GM21529 (cell line): ENCODE measurements around the gene EHD3.

Source experiments
- ATAC-seq: cut with Tn5 transposase; IDR thresholded peaks from one replicate; pipeline ENCODE4 v1.9.1; 2021; ENCODE audit not compliant: unreplicated experiment

The EHD3 gene

DNA sequence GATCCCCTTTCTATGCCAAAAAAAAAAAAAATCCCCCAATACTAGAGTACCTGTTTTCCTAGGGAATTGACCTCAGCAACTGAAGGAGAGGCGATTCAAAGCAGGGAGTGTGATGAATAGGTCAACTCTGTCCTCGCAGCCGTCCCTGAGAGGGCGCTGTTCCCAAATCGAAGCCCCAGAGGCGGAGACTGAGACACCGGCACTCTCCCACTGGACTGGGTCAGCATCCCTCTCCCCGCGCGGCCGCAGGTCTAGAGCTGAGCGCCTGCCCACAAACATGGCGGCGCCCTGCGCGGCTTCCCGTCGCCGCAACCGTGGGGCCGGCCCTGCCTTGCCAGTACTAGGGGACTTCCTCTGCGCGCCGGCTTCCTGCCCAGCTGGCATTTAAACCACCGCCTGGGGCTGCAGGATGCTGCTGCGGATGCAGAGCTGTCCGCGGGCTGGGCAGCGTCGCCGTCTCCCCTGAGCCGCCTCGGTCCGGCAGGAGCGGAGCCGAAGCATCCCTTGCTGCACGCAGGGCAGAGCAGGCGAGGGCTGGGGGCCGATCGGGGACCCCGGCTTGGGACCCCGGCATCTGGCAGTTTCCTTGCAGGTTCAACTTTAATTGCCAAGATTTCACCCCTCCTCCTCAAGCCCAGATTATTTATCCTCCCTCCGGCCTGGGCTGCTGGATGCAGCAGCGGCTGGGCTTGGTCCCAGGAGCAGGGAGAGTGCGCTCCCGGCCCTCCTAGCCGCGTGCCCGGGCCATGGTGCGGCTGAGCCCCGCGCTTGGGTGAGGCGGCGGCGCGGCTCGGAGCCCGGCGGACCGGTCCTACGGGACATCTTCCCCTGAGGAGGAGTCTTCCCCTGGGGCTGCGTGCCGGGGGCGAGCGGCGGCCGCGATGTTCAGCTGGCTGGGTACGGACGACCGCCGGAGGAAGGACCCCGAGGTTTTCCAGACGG is at the start of gene EHD3:
TSS of gene EHD3 (plus strand) at position 412 of the 942 bp plus-strand sequence. CDS start at position 882, 470 bp downstream.
- ATAC-seq, result peak; percentile 96

DNA sequence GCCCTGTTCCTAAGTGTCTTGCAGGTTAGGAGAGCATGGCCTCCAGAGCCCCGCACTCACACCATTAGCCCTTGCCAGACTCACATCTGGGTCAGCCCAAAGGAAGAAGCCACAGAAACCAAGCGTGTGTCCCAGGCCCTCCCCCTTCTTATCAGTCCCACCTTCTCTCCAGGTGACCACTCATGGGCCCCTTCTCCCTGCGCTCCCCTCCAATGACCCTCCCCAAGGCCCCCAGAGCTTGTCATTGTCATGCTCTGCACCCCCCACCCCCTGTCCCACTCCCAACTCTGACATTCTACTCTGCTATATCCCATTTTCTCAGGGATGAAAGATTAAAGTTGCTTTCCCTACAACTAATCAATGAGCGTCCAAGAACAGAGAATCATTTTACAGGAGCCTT is 46.8 kb upstream of the EHD3 start:
- no peak for ATAC-seq

DNA sequence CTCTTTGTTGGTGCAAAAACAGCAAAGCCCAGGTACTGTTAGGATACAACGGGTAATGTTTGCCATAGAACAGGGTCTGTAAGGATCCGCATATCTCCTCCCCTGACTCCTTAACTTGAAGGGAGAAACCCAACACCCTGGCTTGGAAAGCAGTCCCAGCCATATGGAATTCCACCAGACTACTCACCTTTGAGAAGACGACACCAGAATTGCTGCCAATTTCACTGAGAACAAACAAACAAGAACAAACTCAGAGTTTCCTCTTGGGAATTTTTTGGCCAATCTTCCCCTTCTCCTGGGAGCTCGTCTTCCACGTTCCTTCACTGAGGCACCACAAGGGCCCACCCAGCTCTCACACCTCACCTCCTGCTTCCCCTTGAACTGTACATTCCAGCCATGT is 45.8 kb upstream of the EHD3 start:
- no peak for ATAC-seq

DNA sequence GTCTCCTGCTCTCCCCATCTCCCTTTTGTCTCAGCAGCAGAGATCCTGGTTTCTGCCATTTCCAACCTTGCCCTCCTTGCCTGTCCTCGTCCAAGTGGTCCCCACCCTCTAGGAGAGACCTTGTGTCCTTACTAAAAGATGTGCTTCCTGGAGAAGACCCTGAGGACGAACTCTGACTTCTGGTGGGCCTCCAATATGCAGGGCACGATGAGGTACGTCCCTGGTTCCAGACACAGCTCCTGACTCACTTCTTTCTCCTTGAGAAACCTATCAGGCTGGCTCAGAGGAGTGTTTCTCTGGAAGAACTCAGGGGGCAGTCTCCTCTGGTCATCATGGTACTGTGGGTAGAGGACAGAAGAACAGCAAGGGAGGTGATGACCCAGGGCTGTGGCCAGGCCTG is 44.8 kb upstream of the EHD3 start:
- no peak for ATAC-seq

- no peak for ATAC-seq
These were observed 43.8 kb upstream of the EHD3 start for GRCh38 chr2:31190188-31190587.

GRCh38 chr2:31191931-31192330 is 42.0 kb upstream of the EHD3 start:
- no peak for ATAC-seq

DNA sequence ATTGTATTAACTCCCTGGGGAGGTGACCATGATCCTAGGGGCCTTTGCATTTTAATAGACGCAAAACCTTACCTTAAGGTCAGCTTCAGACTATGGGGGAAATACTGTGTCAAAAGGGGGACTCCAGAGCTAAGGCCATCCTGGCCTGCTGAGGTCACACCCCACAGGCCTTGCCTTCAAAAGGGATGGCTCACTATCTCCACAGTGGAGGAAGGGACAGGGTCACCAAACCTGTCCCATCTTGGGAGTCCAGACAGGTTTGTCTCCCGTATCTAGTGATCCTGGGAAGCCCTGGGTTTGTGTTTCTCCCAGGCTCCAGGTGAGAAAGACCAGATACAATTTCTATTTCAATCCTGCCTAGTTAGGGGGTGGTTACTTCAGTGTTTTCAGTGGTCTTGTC is 41.6 kb upstream of the EHD3 start:
- ATAC-seq, result no peak

DNA sequence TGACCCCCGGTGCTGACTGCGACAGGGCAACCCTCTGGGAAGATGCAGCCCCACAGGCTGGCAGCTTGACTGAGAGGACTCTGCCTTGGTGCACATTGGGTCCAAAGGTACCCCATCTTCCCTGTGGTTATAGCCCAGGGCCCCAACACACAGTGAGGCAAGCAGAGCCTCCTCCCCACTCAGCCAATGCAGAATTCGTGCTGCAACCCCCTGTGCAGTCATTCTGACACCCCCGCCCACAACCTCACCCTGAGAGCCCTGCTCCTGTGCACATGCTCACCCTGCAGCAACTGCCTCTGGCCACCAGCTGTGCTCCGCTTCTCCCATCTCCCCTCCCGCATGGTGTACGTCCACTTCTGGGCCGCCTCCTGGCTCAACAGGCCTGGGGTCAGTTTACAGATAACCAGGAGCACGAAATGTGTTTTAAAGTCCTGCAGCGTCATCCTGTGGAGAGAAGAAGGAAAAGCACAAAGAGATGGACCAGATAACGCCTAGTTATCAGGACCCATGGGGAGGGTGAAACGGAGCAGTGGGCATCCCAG is 41.0 kb upstream of the EHD3 start:
- no peak for ATAC-seq

- ATAC-seq, result no peak
These were observed 40.1 kb upstream of the EHD3 start for GRCh38 chr2:31193806-31194205.

DNA sequence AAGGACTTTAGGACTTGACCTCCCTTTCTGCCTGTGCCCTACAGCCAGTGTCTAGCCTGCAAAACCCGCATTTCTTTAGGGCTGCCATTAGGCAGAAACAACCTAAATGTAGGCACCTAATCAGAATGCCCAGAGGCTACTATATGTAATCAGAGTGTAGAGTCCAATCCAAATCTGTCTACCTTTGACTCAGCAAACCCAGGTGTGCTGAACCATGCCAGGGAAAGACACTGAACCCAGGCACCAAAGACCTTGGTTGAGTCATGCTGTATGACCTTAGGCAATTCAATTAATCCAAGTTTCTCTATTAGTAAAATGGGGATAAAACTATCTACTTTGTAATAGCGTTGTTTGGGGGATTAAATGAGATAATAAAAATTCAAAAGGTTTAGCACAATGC is 37.3 kb upstream of the EHD3 start:
- no peak for ATAC-seq

DNA sequence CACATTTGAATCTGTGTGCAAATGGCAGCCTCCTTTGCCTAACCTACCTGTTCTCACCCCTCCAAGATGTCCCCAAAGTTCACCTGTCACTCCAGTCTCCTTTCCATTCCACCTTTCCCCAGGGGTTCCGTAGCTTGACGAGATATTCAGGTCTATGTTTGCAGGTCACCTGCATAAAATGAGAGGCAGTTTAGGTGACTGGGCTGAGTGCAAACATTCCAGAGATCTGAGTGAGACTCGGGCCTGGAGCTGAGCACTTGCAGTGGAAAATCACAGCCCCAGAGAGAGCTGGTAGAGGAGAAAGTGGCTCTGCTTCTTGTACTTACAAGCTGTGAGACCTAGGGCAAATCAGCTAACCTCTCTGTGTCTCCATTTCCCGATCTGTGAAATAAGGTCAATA is 36.8 kb upstream of the EHD3 start:
- ATAC-seq, result no peak

- ATAC-seq, result no peak
These were observed 36.3 kb upstream of the EHD3 start for GRCh38 chr2:31197669-31198068.

DNA sequence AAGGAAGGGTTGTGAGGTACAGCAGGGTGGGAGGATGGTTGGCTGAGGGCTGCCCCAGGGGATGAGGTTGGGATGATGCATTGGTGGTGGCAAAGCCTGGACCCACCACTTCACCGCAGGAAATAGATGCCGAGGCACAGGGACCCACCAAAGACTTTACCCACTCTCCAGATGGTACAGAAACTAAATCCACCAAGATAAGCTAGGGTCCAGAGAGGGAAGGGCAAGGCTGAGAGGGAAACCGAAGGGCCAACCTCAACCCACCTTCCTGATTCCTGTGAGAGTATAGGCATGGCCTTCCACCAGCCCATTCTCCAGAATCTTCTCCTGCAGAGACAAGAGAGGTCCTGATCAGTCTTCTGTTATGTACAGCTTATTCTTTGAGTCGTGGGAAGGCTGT is 34.7 kb upstream of the EHD3 start:
- no peak for ATAC-seq

DNA sequence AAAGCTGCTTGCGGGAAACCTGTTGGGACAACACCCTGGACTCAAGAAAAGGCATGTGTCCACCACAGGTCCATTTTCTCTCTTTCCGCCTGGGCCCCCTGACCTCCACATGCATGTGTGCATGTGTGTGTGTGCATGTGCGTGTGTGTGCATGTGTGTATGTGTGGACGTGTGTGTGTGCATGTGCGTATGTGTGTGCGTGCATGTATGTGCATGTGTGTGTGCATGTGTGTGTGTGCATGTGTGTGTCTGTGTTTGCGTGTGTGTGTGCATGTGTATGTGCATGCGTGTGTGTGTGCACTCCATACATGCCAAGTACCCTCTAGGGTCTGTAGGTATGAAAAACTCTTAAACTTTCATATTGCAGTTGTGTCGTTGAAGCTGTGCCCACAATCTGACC is 33.0 kb upstream of the EHD3 start:
- no peak for ATAC-seq

- no peak for ATAC-seq
These were observed 31.9 kb upstream of the EHD3 start for GRCh38 chr2:31202041-31202440.

DNA sequence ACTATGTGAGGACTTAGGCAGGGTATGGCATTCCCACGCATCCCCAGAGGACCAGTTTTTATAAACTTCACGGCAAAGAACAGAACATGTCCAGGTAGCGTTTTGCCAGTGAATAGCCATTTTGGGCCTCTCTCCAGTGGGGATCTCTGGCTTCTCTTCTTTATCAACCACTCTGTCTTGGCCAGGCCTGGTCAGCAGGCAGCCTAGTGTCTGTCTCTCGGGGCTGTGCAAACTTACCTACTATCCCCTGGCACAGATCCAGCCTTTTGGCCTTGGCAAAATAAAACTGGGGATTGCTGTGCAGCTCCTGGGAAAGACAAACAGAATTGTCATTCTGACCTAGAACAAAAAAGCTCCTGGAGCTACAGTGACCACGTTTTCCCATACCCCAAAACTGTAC is 31.1 kb upstream of the EHD3 start:
- ATAC-seq, result no peak

DNA sequence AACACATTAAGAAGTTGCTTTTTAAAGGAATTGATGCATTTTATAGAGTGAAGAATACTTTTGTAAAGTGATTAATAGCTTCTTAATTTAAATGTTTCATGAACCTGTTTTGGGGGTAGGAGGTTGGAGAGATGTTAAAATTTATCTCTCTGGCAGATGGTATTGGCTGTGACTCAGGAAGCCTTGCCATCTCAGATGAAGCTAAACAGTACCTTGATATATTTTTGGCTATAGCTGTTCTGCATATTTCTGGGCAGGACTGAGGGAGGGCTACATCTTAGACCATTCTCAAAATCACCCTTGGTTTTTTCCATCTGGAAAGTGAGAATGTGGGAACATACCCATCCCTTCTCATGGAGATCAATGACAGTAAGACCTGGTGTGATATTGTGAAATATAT is 30.0 kb upstream of the EHD3 start:
- no peak for ATAC-seq

- no peak for ATAC-seq
These were observed 29.2 kb upstream of the EHD3 start for GRCh38 chr2:31204783-31205182.

- ATAC-seq, result no peak
These were observed 28.8 kb upstream of the EHD3 start for GRCh38 chr2:31205186-31205585.

GRCh38 chr2:31205613-31206012 is 28.3 kb upstream of the EHD3 start:
- no peak for ATAC-seq

DNA sequence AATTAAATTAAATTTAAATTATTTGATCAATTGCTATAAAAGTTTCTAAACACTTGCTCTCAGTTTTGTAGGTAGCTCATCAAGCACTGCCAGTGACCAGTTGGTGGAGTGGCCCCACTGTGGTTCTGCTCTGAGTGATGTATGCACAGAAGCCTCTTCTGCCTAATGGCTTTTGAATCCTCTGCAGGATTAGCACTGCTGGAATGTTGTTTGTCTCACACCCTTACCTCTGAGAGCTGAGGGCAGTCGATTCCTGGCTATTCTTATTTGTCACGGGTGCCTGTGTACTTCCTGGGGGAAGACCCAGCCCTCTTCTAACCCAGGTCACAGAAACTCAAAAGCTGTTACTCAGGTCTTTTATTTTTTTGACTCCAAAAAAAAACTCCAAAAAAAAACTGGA is 26.2 kb upstream of the EHD3 start:
- no peak for ATAC-seq

GRCh38 chr2:31208240-31208639 is 25.7 kb upstream of the EHD3 start:
- no peak for ATAC-seq
